Activated CD8-positive, alpha-beta memory T cell treated with anti-CD3 and anti-CD28 coated beads, Interleukin-2, amount 50 U/mL, for 24 hours (primary cell): Measurements from ENCODE around the gene MAOA.
"Not testable (repeated sequence)": the region's sequence is repeated elsewhere in the genome, so short reads cannot be mapped to it uniquely, and the experiment has no call there.

ENCODE experiments used
- DNase-seq: peaks from one replicate; pipeline ENCODE4 v3.0.0-alpha.2; 2020; ENCODE audit errors: extremely low read depth

The MAOA gene

GRCh38 chrX:43663173-43663572, 7.1 kb downstream of the MAOA start:
- DNase-seq: no peak

- no peak for DNase-seq
These were observed 8.2 kb downstream of the MAOA start for GRCh38 chrX:43664258-43664657.

DNA sequence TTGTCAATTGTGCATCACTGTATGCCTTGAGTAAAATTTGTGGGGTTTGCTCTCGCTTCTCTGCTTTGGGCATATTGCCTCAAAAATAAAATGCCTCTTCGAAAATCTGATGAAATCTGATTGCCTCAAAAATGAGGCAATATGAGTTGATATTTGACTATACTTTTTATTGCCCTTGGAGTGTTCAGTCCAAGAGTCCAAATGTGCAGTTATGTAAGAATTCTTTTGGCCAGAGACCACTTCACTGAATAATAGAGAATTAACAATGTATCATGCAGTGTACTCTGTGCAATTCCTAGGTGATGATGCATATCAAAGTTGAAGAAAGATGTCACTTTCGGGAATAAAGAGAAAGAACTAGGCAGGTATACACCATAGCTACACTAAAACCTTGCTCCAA, 8.6 kb downstream of the MAOA start:
- no peak for DNase-seq

GRCh38 chrX:43666311-43666912, 10.3 kb downstream of the MAOA start:
- no peak for DNase-seq

GRCh38 chrX:43675965-43676628, 20.0 kb downstream of the MAOA start:
- DNase-seq: not testable (repeated sequence)

DNA sequence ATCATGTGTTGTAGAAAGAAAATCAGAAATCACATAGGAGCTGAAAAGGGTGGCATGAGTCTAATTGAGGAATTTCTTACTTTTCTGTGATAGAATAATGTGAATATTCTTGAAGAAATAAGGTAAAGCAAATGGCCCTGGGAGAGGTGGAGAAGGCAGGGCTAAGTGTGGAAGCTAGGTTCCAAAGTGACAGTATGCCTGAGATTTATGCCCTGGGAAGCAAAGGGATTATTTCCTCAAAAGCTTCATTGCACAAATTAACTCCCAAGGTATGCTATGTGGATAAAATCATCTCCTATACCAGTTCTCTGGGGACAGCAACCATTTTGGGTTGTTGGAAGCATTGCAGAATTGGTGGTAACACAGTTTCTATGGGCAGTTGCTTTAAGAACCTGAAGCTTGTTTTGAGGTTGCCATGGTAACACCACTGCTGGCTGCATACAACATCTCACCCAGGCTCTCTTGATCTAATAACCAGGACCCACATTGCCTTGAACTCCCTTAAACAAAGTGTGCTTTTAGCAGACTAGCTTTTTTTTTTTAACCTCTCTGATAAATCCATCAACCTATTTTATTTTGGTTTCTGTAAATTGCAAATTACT, 21.0 kb downstream of the MAOA start:
- DNase-seq: no peak

GRCh38 chrX:43677993-43678392, 21.9 kb downstream of the MAOA start:
- no peak for DNase-seq

GRCh38 chrX:43679058-43679457, 23.0 kb downstream of the MAOA start:
- no peak for DNase-seq

- DNase-seq: no peak
These were observed 23.7 kb downstream of the MAOA start for GRCh38 chrX:43679778-43680177.

GRCh38 chrX:43682726-43683125, 26.6 kb downstream of the MAOA start:
- DNase-seq: no peak

DNA sequence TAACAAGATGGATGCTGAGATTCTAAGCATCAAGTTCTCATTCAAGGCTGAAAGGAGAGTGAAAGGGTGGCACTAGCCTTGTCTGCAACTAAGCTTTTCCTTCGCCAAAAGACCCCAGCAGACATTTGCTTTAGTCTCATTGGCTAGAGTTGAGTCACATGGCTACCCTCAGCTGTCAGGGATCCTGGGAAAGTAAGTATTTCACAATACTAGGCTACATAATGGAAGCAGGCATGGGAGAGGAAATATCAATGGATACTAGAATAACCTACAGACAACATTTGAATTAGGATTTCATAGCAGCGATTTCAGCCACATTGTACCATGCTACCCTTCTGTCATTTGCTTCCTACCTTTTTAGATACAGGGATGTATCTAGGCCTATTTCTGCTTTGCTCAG, 29.1 kb downstream of the MAOA start:
- no peak for DNase-seq

GRCh38 chrX:43688586-43688985, 32.5 kb downstream of the MAOA start:
- DNase-seq: no peak

DNA sequence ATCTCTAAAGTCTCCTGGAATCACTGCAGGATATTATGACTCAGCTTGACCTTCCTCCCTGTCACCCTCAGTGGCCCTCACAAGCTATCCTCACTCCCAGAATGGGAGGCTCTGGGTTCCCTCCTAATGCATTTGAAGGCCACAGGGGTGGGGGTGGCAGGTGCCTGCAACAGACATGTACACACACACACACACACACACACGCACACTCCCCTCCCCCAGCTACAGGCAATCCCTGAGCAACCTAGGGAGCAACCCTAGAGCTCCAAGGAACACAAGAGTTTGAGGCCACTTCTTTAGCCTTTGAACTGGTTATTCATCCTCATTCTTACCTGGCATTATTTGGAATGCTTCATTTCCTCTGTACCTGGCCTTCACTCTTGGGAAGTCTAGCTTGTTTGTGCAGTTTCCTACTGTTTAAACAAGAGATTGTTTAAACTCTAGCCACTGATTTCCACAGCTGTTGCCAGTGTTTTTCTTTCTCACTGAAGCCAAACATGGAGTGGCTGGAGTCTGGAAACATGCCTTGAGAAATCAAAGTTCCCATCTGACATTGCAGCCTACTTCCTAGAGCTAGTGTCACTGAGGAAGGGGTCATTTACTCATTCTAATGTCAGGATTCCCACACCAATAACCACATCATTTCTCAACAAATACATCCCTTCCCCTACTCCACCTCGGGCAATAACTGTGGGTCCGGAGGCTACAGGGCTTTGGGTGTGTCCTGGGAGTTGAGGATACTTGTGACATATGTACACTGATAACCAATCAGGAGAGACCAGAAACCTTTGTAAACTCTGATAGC, 37.7 kb downstream of the MAOA start:
- no peak for DNase-seq

- no peak for DNase-seq
These were observed 43.4 kb downstream of the MAOA start for GRCh38 chrX:43699475-43699874.

GRCh38 chrX:43702079-43702524, 46.0 kb downstream of the MAOA start:
- no peak for DNase-seq

- no peak for DNase-seq
These were observed 46.6 kb downstream of the MAOA start for GRCh38 chrX:43702660-43703059.

DNA sequence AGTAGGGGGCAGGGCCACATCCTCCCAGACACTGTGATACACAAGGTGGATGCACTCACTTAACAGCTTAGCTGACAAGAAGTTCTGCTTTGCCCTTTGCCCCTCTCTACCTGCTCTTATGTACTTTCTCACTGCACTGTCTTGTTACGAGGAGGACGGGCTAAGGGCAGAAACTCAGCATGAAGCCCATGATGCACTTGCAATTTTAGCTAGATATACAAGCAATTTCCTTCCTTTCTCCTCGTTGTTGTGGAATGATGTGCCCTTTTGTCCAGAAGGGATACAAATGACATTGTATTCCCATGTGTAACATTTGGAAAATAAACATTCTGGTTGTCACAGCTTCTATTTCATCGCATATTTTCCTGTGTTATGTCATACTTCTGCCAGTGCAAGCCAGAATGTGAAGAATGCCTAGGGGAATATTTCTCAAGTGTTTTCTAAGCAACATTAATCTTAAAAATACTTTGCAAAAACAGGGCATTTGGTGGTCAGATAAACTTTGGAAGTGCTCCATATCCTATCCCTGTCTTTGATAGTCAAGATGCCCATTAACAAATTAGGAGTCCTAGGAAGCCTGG, 47.2 kb downstream of the MAOA start:
- DNase-seq: no peak

DNA sequence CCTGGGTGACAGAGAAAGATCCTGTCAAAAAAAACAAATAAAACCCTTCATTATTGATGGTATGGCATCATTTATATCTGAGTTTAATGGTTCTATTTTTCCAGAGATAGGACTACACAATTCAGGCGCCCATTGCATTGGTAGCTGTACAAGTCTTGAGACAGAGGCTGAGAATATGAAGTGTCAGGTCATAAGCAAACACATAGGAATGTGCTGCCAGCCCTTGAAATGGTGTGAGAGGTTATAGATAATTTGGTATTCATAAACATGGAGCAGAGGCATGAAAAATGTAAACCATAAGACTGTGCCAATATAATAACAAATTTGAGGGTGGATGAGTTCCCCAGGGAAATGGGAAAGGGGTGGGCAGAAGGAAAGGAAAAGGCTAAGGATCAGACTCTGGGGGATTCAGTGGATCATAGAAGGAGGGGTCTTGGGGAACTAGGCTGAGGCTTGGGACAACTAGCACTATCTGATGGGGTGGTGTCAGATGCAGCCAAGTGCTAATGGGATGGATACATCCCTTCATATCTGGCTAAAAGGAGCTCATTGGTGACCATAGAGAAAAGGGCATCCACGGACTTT, 50.8 kb downstream of the MAOA start:
- DNase-seq: no peak

GRCh38 chrX:43707812-43708548, 51.9 kb downstream of the MAOA start:
- DNase-seq: no peak

- no peak for DNase-seq
These were observed 60.0 kb downstream of the MAOA start for GRCh38 chrX:43716144-43716543.

GRCh38 chrX:43716696-43717095, 60.6 kb downstream of the MAOA start:
- no peak for DNase-seq
